HG03196 (cell line): ENCODE results near the gene TRIOBP.

Experiments used
- ATAC-seq: cut with Tn5 transposase; IDR thresholded peaks from one replicate; pipeline ENCODE4 v1.9.1; 2021; ENCODE audit not compliant: unreplicated experiment

TRIOBP gene

DNA sequence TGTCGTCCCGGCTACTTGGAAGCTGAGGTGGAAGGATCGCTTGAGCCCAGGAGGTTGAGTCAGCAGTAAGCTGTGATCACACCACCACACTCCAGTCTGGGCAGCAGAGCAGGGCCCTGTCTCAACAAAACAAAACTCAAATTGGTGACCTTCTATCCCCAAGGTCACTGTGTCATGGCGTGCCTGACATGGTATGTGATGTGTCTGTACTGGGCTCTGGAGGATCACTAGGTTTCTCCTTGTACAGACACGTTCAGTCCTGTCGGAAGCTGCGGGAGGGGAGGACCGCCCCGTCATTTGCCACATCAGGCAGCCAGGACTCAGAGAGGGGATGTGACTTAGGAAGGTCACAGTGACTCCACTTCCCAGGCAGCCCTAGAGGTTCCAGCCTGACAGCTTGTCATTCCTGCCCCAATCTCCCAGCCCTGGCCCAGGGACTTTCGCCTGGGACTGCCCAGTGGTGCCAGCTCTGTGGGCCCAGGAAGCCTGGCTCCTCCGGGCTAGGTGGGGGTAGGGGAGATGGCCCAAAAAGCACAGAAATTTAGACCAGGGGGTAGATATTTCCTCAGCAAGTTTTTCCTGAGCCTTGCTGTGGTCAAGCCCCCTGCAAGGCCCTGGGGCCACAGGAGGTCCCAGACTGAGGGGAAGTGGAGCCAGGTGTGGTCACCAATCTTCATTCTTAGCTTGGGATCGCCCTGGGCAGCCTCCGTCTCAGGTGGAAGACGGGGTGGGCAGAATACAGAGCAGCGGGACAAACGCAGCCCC, 53.2 kb downstream of the TRIOBP start:
- ATAC-seq, result no peak

DNA sequence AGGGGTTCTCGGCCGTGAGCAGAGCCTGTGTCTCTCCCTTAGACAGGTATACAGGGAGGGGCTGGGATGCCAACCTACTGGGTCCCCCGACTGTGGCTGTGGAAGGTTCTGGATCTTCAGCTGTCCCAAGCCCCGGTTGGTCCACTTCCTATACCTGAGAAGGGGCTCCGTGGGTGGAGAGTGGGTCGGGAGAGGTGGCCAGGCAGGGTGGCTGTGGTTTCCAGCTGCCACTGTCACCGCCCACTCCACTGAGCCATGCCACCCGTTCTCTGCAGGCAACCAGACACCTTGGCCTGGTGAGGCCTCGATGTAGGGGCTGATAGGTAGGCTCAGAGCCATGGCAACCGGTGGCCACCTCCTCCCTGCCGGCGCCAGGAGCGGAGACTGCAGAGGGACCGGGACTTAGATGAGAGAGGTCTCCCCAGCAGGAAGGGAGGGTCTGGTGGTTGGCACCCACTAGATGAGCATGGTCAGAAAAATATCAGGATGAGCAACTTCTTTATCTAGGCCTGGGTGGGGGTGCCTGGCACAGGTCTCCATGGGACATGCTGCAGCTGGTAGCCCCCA, 53.8 kb downstream of the TRIOBP start:
- ATAC-seq, result no peak

DNA sequence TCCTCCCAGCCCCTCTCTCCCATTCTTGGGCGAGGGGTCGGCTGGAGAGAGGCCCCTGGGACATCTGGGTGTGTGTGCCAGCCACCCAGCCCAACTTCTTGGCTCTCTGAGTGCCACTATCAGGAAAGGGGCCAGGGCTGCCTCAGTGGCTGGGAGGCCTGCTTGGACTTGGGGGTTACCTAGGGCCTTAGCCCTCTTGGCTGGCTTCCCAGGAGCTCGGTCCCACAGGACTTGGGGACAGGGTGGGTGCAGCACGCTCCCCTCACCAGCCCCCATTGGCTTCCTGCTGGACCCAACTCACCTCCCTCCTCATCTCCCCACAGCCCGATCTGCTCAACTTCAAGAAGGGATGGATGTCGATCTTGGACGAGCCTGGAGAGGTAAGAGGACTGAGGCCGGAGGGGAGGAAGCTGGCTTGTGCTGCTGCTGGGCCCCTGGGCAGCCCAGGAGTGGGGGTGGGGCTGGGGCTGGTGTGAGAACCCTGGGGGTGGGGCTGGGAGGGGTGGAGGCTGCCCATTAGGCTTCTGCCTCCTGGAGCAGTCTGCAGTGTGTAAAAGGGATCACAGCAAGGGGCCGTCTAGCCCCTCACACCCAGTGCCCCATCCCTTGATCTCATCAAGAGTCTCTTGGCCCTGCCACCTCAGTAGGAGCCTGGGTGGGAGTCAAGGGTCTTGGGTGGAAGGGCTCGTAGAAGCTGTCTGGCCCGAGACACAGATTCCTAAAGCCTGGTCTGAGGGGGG, 54.8 kb downstream of the TRIOBP start:
- ATAC-seq, result no peak

DNA sequence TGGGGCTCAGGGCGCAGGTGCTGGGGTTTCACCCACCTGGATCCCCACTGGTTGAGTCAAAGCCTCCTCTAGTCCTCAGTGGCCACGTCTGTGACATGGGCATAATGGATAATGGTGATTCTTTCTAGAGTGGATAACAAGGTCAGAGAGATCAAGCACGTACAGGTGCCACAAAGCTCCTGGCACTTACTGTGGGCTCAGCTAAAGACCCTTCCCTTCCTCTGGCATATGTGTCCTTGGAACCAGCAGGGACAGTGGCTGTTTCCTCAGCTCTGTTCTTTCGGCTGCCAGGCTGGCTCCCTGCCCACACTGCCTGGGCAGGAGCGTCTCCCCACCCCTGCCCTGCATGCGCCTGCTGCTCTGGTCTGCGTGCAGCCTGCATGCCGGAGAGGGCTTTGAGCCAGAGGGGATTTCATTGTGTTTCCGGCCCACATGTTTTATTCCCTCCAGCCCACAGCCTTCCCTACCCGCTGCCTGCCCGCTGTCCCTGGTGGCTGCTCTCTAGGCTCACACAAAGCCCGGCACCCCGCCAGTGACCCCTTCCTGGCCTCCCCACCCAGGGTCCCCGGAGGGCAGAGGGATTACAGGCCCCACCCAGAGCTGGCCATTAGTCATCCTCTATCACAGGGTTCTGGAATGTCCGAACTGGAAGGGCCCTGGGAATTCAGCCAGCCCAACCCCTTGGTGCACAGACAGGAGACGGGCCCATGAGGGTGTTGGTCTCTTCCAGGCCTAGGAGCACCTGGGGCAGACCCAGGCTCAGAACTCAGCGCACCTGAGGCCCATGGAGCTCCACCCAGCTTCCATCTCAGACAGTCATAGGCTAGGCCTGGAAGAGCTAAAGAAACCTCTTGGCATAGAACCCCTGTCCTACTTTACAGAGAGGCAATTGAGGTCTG, 55.6 kb downstream of the TRIOBP start:
- no peak for ATAC-seq

DNA sequence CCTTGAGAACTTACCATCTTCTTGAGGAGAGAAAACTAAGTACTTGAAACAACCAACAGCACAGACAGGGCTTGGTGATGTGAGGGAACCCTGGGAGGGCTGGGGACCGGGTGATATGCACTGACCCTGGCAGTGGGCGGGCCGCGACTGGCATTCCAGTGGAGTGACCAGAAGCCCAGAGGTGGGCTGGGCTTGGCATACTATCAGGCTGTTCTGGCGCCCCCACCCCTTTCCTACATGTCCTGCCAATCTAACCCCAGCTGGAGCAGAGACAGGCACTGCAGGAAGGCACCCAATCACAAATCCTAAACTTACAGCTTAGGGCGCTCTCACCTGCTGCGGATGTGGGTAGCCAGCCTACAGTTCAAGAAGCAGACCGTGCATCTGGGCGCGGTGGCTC, 56.9 kb downstream of the TRIOBP start:
- no peak for ATAC-seq

DNA sequence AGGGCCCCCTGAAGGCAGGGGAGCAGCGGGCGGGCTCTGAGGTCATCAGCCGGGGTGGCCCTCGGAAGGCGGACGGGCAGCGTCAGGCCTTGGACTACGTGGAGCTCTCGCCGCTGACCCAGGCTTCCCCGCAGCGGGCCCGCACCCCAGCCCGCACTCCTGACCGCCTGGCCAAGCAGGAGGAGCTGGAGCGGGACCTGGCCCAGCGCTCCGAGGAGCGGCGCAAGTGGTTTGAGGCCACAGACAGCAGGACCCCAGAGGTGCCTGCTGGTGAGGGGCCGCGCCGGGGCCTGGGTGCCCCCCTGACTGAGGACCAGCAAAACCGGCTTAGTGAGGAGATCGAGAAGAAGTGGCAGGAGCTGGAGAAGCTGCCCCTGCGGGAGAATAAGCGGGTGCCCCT, 60.8 kb downstream of the TRIOBP start:
- no peak for ATAC-seq

DNA sequence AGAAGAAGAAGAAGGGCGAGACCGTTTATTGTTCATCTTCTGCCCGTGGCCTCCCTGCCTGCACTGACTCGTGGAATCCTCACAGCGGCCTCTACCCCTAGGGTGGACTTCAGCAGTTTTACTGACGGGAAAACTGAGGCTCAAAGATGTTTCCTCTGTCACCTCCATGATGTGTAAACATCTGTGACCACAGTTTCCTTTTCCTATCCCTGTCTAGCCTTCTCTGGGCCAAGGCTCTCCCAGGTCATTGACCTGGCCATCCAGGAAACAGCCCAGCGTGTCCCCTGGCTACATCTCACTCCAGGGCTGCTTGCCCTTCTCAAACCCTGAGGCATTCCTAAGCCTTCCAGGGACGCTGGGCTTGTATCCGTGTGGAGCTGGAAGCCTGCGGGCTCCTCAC, 61.8 kb downstream of the TRIOBP start:
- ATAC-seq, result no peak

DNA sequence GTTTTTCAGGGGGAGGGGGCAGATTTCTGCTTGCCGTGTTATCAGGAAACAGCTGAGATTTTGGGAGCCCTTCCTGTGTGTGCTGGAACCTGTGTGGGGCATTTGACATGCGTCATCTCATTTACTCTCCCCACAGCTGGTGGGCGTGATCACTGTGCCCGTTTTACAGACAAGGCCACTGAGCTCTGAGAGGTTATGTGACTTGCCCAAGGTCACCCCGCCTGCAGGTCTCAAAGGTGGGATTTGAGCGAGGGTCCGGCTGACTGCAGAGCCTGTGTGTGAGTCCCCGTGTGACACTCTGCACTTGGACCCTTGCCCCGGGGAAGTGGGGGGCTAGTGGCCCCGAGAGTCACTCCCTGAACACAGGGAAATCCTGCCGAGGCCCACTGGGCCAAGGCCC, 62.4 kb downstream of the TRIOBP start:
- no peak for ATAC-seq

DNA sequence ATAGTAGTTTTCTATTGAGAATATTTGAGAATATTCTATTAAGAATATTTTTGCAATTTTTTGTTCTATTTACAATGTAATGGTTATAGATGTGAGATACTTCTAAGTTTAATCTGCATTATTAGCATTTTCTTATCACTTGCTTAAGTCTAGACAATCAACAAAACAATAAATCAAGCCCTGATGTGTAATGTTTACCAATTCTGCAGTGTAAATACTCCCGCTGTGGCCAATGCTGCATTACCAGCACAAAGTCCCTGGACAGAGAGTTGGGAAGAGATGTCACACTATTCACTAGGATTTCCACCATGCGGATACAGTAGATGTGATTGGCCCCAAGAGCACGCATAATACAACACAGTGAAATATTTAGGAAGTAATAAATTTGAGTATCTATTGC, 63.3 kb downstream of the TRIOBP start:
- no peak for ATAC-seq

DNA sequence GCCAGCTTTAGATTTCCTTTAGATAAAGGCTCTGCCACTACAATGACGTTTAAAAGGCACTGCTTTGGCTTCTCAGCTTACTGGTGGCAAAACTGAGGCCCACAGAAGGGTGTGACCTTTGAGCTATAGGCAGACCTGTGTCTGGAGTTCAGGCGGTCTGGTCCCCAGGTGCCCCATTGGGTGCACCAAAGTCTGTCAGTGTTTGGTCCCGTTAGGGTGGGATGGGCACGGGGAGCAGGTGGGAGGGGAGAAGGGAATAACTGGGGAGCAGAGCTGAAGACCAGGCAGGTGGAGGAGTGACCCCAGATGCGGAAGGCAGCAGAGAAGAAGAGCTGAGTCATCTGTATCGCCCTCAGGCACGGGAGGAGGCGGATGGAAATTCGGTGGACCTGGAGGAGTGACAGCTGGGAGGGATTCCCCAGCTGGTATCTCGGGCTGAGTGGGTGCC, 65.6 kb downstream of the TRIOBP start:
- no peak for ATAC-seq

DNA sequence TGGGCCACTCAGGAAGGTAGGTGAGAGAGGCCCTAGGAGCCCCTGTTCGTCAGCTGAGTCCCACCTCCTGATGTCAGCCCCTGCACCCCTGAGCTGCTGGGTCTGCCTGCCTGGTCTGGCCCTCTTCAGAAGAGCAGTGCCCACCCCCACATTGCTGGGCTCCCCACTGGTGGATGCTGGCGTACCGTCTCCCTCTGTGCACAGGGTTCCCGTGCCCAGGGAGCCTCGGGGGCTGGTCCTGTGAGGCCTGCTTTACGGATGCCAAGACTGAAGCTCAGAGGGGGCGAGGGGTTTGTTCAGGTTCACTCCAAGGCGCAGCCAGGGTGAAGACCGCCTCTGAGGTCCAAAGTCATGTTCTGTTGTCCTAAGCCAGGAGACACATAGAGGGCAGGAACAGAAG, 66.2 kb downstream of the TRIOBP start:
- ATAC-seq, result no peak

DNA sequence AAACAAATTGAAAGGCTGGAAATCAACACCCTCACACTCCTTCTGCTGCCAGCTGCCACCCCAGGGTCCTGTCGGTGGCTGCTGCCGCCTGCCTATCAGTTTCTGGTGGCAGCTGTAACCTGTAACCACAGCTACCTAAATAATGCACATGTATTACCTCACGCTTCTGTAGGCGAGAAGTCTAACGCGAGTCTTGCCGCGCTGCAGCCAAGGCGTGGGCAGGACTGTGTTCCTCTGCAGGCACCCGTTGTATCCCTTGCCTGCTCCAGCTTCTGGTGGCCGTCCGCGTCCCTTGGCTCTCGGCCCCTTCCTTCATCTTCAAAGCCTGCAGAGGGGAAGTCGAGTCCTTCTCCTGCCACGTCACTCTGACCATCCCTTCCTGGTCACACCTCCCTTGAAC, 66.8 kb downstream of the TRIOBP start:
- no peak for ATAC-seq

DNA sequence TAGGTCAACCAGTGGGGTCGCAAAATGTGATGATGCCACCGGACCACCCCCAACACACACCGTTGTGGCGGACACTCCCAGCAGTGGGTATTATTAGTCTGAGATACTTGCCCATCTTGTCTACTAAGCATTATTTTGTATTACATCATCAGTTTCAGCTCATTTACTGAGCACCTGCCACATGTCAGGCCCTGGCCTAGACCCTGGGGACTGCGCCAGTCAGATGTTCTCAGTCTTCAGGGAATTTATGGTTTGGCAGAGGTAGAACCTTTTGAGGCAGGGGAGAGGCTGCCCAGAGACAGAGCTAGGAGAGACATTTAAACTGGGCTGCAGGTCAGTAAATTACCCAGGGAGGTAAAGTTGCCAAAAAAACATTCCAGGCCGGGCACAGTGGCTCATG, 67.8 kb downstream of the TRIOBP start:
- ATAC-seq, result no peak

DNA sequence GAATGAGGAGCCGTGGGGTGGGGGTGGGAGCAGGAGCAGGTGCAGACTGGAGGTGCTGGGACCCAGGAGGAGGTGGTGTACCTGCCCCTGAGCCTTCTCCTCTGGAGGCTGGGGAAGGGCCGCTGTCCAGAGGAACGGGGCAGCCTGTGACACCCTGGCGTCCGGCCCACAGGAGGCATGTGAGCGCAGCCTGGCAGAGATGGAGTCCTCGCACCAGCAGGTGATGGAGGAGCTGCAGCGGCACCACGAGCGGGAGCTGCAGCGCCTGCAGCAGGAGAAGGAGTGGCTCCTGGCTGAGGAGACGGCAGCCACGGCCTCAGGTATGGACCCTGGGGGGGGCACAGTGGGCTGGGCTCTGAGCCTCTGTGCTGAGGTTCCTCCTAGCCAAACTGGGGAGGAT, 68.7 kb downstream of the TRIOBP start:
- no peak for ATAC-seq

DNA sequence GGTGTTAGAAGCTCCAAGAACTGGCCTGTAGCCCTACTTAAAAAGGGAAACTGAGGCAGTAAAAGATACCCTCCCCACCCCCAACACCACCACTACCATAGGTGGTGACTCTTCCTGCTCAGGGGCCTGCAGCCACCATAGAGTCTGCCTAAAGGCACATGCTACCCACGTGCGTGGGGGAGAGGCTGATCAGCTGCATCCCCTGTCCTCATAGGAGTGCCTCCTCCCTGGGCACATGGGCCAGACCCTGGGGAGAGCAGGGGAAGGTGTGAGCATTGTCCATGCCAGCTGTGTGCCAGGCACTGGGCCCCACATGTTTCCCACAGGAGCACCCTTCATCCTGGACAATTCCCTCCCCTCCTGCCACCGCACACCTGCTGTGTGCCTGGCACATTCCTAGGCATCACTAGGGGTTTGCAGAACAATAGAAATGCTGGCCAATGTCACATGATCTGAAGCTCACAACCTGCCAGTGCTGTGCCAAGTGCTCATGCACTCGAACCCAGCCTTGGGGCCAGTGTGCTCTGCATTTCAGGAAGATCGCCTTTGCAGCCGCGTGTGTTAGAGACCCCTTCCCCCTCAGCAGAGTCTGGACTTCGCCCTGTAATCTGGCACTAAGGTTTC, 69.2 kb downstream of the TRIOBP start:
- ATAC-seq, result no peak

DNA sequence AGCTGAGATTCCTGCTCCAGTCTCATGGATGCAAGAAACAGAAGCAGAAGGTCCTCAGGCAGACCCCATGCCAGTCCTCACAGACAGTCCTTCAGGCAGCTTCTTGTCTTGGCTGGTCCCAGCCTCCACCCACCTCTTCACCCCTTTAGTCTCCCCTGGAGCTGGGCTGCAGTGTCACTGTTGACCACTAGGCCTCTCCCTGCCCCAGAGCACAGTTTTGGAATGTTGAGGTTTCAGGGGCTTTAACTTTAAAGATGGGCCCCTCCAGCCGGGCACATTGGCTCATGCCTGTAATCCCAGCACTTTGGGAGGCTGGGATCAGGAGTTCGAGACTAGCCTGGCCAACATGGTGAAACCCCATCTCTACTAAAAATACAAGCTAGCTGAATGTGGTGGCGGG, 71.4 kb downstream of the TRIOBP start:
- no peak for ATAC-seq

DNA sequence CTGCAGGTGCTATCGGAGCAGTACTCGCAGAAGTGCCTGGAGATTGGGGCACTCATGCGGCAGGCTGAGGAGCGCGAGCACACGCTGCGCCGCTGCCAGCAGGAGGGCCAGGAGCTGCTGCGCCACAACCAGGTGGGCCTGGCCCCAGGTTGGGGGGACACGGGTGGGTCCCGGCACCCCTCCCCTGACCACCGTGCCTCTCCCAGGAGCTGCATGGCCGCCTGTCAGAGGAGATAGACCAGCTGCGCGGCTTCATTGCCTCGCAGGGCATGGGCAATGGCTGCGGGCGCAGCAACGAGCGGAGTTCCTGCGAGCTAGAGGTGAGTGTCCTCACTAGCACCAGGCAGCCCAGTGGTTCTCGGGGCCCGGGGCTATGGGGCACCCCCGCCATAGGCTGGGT, 72.2 kb downstream of the TRIOBP start:
- no peak for ATAC-seq

DNA sequence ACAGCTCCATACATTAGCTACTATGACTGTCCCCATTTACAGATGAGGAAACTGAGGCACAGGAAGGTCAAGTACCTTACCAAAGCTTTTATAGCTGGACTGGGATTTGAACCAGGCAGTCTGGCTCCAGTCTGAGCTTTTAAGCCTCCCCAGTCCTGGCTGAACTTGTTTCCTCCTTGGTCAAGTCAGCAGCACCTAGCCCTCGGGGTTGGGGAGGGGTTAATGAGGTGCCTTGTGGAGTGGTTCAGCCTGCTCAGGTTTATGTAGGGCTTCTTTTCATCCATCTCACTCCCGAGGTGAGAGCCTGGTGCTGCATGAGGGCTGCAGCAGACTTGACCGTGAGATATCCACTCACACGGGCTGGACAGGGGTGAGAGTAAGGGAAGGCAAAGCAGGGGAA, 74.2 kb downstream of the TRIOBP start:
- no peak for ATAC-seq

DNA sequence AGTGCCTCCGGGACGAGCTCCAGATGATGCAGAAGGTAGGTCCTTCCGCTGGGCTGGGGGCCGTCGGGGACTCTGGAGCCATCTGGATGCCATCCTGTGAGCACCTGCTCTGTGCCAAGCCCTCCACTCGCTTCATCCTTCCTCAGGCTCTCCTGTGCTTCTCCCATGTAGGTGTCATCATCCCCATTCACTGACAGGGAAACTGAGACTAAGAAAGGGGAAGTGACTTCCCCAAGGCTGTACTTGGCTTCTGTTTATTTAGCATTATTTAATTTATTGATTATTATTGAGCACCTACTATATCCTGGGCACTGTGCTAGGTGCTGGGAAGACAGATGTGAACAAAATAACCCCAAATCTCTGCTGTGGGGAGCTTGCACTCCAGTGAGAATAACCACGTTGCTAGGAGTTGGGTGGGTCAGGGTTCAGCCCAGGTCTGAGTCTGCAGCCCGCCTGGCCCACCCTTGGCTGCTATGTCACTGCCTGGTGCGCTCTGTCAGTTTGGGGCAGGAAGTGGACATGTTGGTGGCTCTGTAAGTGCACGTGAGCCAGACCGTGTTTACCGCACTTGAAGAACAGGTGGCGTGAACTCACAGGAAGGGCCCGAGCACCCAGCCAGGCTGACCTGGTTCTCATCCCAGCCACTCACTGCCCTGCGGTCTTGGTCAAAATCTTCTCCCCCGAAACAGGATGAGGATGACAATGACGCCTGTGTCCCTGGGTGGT, 75.0 kb downstream of the TRIOBP start:
- ATAC-seq, result no peak

DNA sequence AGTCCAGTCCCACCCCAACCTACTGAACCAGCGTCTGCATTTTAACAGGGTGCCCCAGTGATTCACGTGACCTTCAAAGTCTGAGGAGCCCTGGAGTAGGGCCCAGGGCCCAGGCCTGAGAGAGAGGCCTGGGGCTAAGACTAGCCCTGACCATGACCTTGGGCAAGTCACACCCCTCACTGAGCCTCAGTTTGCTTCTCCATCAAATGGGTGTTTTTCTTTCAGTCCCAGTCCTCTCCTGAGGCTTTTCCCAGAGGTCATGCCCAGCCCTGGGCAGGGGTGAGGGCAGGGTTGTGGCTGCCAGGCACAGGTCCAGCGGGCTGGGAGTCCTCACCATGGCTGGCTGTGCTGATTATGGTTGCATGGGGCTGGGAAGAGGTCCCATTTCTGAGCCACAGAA, 77.9 kb downstream of the TRIOBP start:
- no peak for ATAC-seq
